Liver (tissue), 3 donors: Measurements from ENCODE around the gene ADGRF4.

ENCODE experiments used
- EGR1 ChIP-seq, 2 donors: IDR thresholded peaks; 2 replicates each; pipeline ENCODE4 v1.6.1; 2016 to 2018; ENCODE audit warnings: antibody characterized with exemption in 2 of 2, low read depth in 2 of 2
- FOXA1 ChIP-seq: IDR thresholded peaks from 2 replicates; pipeline ENCODE4 v1.6.1; 2016; ENCODE audit warnings: antibody characterized with exemption
- GABPA ChIP-seq, 2 donors: IDR thresholded peaks in 1 of 2; conservative IDR thresholded peaks in 1 of 2; 2 replicates each; pipeline ENCODE4 v1.6.1; 2016; ENCODE audit warnings: antibody characterized with exemption in 2 of 2, mild to moderate bottlenecking in 1 of 2, moderate library complexity in 1 of 2
- JUND ChIP-seq, 2 donors: IDR thresholded peaks; 2 replicates each; pipeline ENCODE4 v1.6.1; 2016; ENCODE audit warnings: antibody characterized with exemption in 2 of 2
- RAD21 ChIP-seq, 2 donors: IDR thresholded peaks; 2 replicates each; pipeline ENCODE4 v1.6.1; 2016; ENCODE audit warnings: antibody characterized with exemption in 2 of 2, mild to moderate bottlenecking in 2 of 2
- RXRA ChIP-seq, 2 donors: IDR thresholded peaks; 2 replicates each; pipeline ENCODE4 v1.6.1; 2017 to 2018; ENCODE audit warnings: antibody characterized with exemption in 2 of 2, mild to moderate bottlenecking in 1 of 2
- SP1 ChIP-seq: IDR thresholded peaks from 2 replicates; pipeline ENCODE4 v1.6.1; 2018; ENCODE audit warnings: antibody characterized with exemption, mild to moderate bottlenecking
- TAF1 ChIP-seq: conservative IDR thresholded peaks from 2 replicates; pipeline ENCODE4 v1.6.1; 2016; ENCODE audit warnings: antibody characterized with exemption, mild to moderate bottlenecking
- TF ChIP-seq, protein P1 (sequence below): fragments of 150-350 bp; IDR thresholded peaks from 2 replicates; pipeline ENCODE4 v1.5.1; 2017; ENCODE audit warnings: improper control_type of control experiment, low read depth, low read length; ENCODE audit not compliant: missing input control
- TF ChIP-seq, protein P2 (sequence below): IDR thresholded peaks from 2 replicates; pipeline ENCODE4 v1.6.1; 2016; ENCODE audit warnings: antibody characterized with exemption, mild to moderate bottlenecking
- TF ChIP-seq, protein P3 (sequence below): IDR thresholded peaks from 2 replicates; pipeline ENCODE4 v1.6.1; 2016; ENCODE audit warnings: antibody characterized with exemption
- TF ChIP-seq, protein P4 (sequence below): IDR thresholded peaks from 2 replicates; pipeline ENCODE4 v1.6.1; 2016; ENCODE audit warnings: antibody characterized with exemption
- donor health status: healthy.
- donor health status: healthy.

DNA sequence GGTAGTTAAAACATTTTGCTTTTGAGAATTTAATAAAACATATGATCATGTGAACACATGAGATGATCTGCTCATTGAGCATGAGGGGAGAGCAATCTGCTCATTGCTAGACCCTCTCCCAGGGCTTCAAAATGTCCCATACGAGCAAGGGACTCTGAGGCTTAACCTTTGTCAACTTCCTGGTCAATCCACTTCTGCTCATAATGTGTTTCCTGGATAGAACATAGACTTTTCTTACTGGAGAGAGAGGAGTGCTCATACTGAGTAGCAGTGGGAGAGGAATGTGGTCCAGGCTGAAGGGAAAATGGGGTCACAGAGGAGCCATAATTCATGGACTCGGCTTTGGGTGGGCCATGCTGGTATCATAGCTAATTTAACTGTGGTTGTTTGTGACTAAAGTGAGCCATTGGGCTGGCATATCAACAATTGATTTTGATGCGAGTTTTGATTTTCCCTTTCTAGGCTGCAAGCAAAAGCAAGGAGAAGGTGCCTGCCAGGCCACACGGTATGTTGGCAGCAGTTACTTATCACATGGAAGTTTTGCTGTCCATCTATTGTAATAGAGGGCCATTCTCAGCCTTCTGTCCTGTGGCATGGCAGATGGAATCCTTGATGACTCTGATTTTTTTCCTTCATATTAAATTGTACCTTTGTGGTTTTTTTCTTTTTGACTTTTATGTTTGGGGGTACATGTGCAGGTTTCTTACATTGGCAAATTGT is 20.8 kb upstream of the ADGRF4 start:
- TF ChIP-seq FOXA1 (no peak), EGR1 (IDR thresholded peaks at IDR 0.05; ENCODE audit: low read depth in 2 of 2) (no peak), TAF1 (no peak), GABPA (IDR thresholded peaks at IDR 0.05 in 1 of 2, conservative IDR thresholded peaks at IDR 0.05 in 1 of 2) (no peak), RXRA (IDR thresholded peaks at IDR 0.05) (no peak), JUND (IDR thresholded peaks at IDR 0.05) (no peak), SP1 (no peak), RAD21 (IDR thresholded peaks at IDR 0.05) (no peak)
- TF ChIP-seq, protein P1, sequence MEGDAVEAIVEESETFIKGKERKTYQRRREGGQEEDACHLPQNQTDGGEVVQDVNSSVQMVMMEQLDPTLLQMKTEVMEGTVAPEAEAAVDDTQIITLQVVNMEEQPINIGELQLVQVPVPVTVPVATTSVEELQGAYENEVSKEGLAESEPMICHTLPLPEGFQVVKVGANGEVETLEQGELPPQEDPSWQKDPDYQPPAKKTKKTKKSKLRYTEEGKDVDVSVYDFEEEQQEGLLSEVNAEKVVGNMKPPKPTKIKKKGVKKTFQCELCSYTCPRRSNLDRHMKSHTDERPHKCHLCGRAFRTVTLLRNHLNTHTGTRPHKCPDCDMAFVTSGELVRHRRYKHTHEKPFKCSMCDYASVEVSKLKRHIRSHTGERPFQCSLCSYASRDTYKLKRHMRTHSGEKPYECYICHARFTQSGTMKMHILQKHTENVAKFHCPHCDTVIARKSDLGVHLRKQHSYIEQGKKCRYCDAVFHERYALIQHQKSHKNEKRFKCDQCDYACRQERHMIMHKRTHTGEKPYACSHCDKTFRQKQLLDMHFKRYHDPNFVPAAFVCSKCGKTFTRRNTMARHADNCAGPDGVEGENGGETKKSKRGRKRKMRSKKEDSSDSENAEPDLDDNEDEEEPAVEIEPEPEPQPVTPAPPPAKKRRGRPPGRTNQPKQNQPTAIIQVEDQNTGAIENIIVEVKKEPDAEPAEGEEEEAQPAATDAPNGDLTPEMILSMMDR = no peak
- TF ChIP-seq, protein P2, sequence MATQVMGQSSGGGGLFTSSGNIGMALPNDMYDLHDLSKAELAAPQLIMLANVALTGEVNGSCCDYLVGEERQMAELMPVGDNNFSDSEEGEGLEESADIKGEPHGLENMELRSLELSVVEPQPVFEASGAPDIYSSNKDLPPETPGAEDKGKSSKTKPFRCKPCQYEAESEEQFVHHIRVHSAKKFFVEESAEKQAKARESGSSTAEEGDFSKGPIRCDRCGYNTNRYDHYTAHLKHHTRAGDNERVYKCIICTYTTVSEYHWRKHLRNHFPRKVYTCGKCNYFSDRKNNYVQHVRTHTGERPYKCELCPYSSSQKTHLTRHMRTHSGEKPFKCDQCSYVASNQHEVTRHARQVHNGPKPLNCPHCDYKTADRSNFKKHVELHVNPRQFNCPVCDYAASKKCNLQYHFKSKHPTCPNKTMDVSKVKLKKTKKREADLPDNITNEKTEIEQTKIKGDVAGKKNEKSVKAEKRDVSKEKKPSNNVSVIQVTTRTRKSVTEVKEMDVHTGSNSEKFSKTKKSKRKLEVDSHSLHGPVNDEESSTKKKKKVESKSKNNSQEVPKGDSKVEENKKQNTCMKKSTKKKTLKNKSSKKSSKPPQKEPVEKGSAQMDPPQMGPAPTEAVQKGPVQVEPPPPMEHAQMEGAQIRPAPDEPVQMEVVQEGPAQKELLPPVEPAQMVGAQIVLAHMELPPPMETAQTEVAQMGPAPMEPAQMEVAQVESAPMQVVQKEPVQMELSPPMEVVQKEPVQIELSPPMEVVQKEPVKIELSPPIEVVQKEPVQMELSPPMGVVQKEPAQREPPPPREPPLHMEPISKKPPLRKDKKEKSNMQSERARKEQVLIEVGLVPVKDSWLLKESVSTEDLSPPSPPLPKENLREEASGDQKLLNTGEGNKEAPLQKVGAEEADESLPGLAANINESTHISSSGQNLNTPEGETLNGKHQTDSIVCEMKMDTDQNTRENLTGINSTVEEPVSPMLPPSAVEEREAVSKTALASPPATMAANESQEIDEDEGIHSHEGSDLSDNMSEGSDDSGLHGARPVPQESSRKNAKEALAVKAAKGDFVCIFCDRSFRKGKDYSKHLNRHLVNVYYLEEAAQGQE = no peak
- TF ChIP-seq, protein P3, sequence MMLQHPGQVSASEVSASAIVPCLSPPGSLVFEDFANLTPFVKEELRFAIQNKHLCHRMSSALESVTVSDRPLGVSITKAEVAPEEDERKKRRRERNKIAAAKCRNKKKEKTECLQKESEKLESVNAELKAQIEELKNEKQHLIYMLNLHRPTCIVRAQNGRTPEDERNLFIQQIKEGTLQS = no peak
- TF ChIP-seq, protein P4, sequence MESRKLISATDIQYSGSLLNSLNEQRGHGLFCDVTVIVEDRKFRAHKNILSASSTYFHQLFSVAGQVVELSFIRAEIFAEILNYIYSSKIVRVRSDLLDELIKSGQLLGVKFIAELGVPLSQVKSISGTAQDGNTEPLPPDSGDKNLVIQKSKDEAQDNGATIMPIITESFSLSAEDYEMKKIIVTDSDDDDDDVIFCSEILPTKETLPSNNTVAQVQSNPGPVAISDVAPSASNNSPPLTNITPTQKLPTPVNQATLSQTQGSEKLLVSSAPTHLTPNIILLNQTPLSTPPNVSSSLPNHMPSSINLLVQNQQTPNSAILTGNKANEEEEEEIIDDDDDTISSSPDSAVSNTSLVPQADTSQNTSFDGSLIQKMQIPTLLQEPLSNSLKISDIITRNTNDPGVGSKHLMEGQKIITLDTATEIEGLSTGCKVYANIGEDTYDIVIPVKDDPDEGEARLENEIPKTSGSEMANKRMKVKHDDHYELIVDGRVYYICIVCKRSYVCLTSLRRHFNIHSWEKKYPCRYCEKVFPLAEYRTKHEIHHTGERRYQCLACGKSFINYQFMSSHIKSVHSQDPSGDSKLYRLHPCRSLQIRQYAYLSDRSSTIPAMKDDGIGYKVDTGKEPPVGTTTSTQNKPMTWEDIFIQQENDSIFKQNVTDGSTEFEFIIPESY = no peak
